Subcutaneous abdominal adipose tissue (tissue), 5 donors: Measurements from ENCODE around the gene IFT122.

Experiments used
- H3K27ac ChIP-seq: one replicate; pipeline ENCODE4 v1.7.0; 2013; ENCODE audit warnings: low read depth, mild to moderate bottlenecking, inconsistent platforms, low read length, moderate library complexity
- H3K27me3 ChIP-seq, 5 donors: one replicate each; pipeline ENCODE4 v1.7.0; 2013; ENCODE audit warnings: low read length in 5 of 5, inconsistent platforms in 1 of 5; ENCODE audit not compliant: control insufficient read depth in 5 of 5, insufficient read depth in 4 of 5
- H3K36me3 ChIP-seq, 5 donors: one replicate each; pipeline ENCODE4 v1.7.0; 2013; ENCODE audit warnings: low read length in 5 of 5; ENCODE audit not compliant: control insufficient read depth in 5 of 5, insufficient read depth in 5 of 5
- H3K4me1 ChIP-seq, 5 donors: one replicate each; pipeline ENCODE4 v1.7.0; 2013; ENCODE audit warnings: low read length in 5 of 5, mild to moderate bottlenecking in 3 of 5, moderate library complexity in 1 of 5; ENCODE audit not compliant: control insufficient read depth in 5 of 5, insufficient read depth in 5 of 5
- H3K4me3 ChIP-seq, 5 donors: one replicate each; pipeline ENCODE4 v1.7.0; 2013; ENCODE audit warnings: low read length in 5 of 5, low read depth in 1 of 5
- H3K9ac ChIP-seq, 5 donors: one replicate each; pipeline ENCODE4 v1.7.0; 2013; ENCODE audit warnings: low read length in 5 of 5, mild to moderate bottlenecking in 4 of 5, moderate library complexity in 3 of 5
- H3K9me3 ChIP-seq, 5 donors: one replicate each; pipeline ENCODE4 v1.7.0; 2013; ENCODE audit warnings: low read length in 5 of 5; ENCODE audit not compliant: control insufficient read depth in 5 of 5
- donor health status: healthy.
- donor health status: healthy.
- donor health status: healthy.
- donor health status: healthy.
- donor health status: healthy.

The IFT122 gene

GRCh38 chr3:129563850-129564535, 124.0 kb downstream of the IFT122 start:
- H3K4me1 ChIP-seq: peaks cover 7 to 84% (median 75%) of the 10 kb centered on the region in 5 donors
- peaks cover 2 to 94% (median 82%) of the 10 kb centered on the region in 5 donors for H3K36me3 ChIP-seq
- peak overlapping the region; percentile 42 for H3K27ac ChIP-seq

GRCh38 chr3:129564981-129565644, 125.1 kb downstream of the IFT122 start:
- Histone ChIP-seq H3K9me3 (no peaks in the 10 kb centered on the region), H3K27me3 (no peaks in the 10 kb centered on the region), H3K4me1 (peaks cover 7 to 73% (median 64%) of the 10 kb centered on the region in 5 donors), H3K27ac (peak overlapping the region; percentile 42), H3K36me3 (peaks cover 6 to 94% (median 81%) of the 10 kb centered on the region in 5 donors), H3K9ac (peak overlapping the region in 2 of 5 donors; percentile 8 to 53), H3K4me3 (no peak overlapping the region)

More at GRCh38 chr3:129563850-129564535, 124.0 kb downstream of the IFT122 start:
- H3K4me3 ChIP-seq: no peak overlapping the region
- H3K9ac ChIP-seq: peak overlapping the region in 2 of 5 donors; percentile 28 to 53
- no peaks in the 10 kb centered on the region for H3K27me3 ChIP-seq
- no peaks in the 10 kb centered on the region for H3K9me3 ChIP-seq

GRCh38 chr3:129565902-129566301, 125.9 kb downstream of the IFT122 start:
- Histone ChIP-seq H3K4me1 (peaks cover 5 to 65% (median 56%) of the 10 kb centered on the region in 5 donors), H3K9ac (no peak overlapping the region), H3K4me3 (no peak overlapping the region), H3K9me3 (no peaks in the 10 kb centered on the region), H3K36me3 (peaks cover 6 to 96% (median 83%) of the 10 kb centered on the region in 5 donors), H3K27ac (no peak overlapping the region), H3K27me3 (no peaks in the 10 kb centered on the region)

- no peak overlapping the region for H3K27ac ChIP-seq
- H3K9ac ChIP-seq: no peak overlapping the region
- H3K36me3 ChIP-seq: peaks cover 6 to 97% (median 90%) of the 10 kb centered on the region in 5 donors
- peaks cover 4 to 56% (median 43%) of the 10 kb centered on the region in 5 donors for H3K4me1 ChIP-seq
- H3K27me3 ChIP-seq: no peaks in the 10 kb centered on the region
- H3K4me3 ChIP-seq: no peak overlapping the region
- H3K9me3 ChIP-seq: no peaks in the 10 kb centered on the region
These were observed 127.2 kb downstream of the IFT122 start for GRCh38 chr3:129567176-129567705.

GRCh38 chr3:129567939-129568338, 127.9 kb downstream of the IFT122 start:
- Histone ChIP-seq H3K4me1 (peaks cover 4 to 49% (median 37%) of the 10 kb centered on the region in 5 donors), H3K36me3 (peaks cover 6 to 97% (median 90%) of the 10 kb centered on the region in 5 donors), H3K27me3 (no peaks in the 10 kb centered on the region), H3K9me3 (no peaks in the 10 kb centered on the region), H3K27ac (peak overlapping the region; percentile 11), H3K9ac (no peak overlapping the region), H3K4me3 (no peak overlapping the region)

GRCh38 chr3:129569856-129570255, 129.8 kb downstream of the IFT122 start:
- Histone ChIP-seq H3K27ac (no peak overlapping the region), H3K27me3 (no peaks in the 10 kb centered on the region), H3K4me1 (peaks cover under 1 to 31% (median 20%) of the 10 kb centered on the region in 5 donors), H3K9ac (no peak overlapping the region), H3K36me3 (peaks cover 6 to 97% (median 92%) of the 10 kb centered on the region in 5 donors), H3K9me3 (no peaks in the 10 kb centered on the region), H3K4me3 (no peak overlapping the region)
